A549 (cell line): Measurements from ENCODE around the gene CMTR1. TPM values are rescaled to one million over a fixed set of nuclear protein-coding genes. Genes with fewer than 3 reads are reported as not detected.

Experiments
- ATAC-seq, 2 experiments: fragments of 200-7000 bp in 1 of 2; fragments of >200 bp in 1 of 2; cut with Nextera tagmentation in 1 of 2; cut with Tn5 transposase in 1 of 2; 3 replicates each; pipeline versions ENCODE4 v1.8.0 to v1.9.1; 2018 to 2020; ENCODE audit warnings: mild to moderate bottlenecking in 1 of 2, moderate library complexity in 1 of 2
- CTCF ChIA-PET: fragments of 300-600 bp; sonication (Branson Sonifier 250); formaldehyde crosslinking; extraction: SDS; loops from one replicate; lab custom pipeline; 2021; ENCODE audit warnings: antibody characterized with exemption, inconsistent platforms; lab: Yijun Ruan, JAX
- POLR2A ChIA-PET: fragments of 350-600 bp; formaldehyde crosslinking; extraction: SDS; loops from one replicate; lab custom pipeline; 2021; ENCODE audit warnings: antibody characterized with exemption, inconsistent platforms; lab: Yijun Ruan, JAX
- DNase-seq, 2 experiments: peaks; one replicate each; pipeline versions ENCODE4 v3.0.0 to v3.0.0-alpha.2; 2011 to 2016; ENCODE audit warnings: low read depth in 1 of 2, low spot score in 1 of 2
- FAIRE-seq: peaks from 2 replicates; lab custom pipeline; 2011; peaks lifted over from hg19 to GRCh38; lab: Jason Lieb, UNC
- H3K27ac ChIP-seq, 2 experiments: fragments of >200 bp; sonication (Bioruptor Twin); formaldehyde crosslinking; 3 replicates each; pipeline ENCODE4 v1.5.1; 2016 to 2017
- H3K4me1 ChIP-seq: fragments of >200 bp; sonication (Bioruptor Twin); formaldehyde crosslinking; 3 replicates; pipeline ENCODE4 v1.6.1; 2016
- H3K4me2 ChIP-seq: fragments of >200 bp; sonication (Bioruptor Twin); formaldehyde crosslinking; 3 replicates; pipeline ENCODE4 v1.6.1; 2016
- H3K4me3 ChIP-seq: fragments of >200 bp; sonication (Bioruptor Twin); formaldehyde crosslinking; 3 replicates; pipeline ENCODE4 v1.5.1; 2016
- H3K9me3 ChIP-seq: fragments of >200 bp; sonication (Bioruptor Twin); formaldehyde crosslinking; 3 replicates; pipeline ENCODE4 v1.6.1; 2016
- BCL3 ChIP-seq: fragments of >200 bp; sonication (Bioruptor Twin); formaldehyde crosslinking; IDR thresholded peaks from 3 replicates; pipeline ENCODE4 v1.6.1; 2016
- BHLHE40 ChIP-seq: IDR thresholded peaks from 2 replicates; pipeline ENCODE4 v1.6.1; 2012; ENCODE audit warnings: low read depth, low read length, inconsistent platforms
- CHD4 ChIP-seq: fragments of 200-600 bp; sonication (generic); IDR thresholded peaks from 2 replicates; pipeline ENCODE4 v1.6.1; 2016; ENCODE audit warnings: antibody characterized with exemption, mild to moderate bottlenecking, borderline replicate concordance
- E2F6 ChIP-seq: IDR thresholded peaks from 2 replicates; pipeline ENCODE4 v1.6.1; 2012; ENCODE audit warnings: low read depth, borderline replicate concordance
- EP300 ChIP-seq, 2 experiments: fragments of >200 bp; sonication (Bioruptor Twin); formaldehyde crosslinking; IDR thresholded peaks; 2 replicates in 1 of 2; 3 replicates in 1 of 2; pipeline ENCODE4 v1.6.1; 2016 to 2017
- ESRRA ChIP-seq: fragments of 150-350 bp; IDR thresholded peaks from 2 replicates; pipeline ENCODE4 v1.6.1; 2014; ENCODE audit warnings: mild to moderate bottlenecking, low read length, borderline replicate concordance
- FOSB ChIP-seq: fragments of 250-450 bp; sonication (Bioruptor Pico); IDR thresholded peaks from 2 replicates; pipeline ENCODE4 v1.5.0; 2020; ENCODE audit warnings: mild to moderate bottlenecking, moderate library complexity
- FOSL2 ChIP-seq, 2 experiments: fragments of 450-650 bp in 1 of 2; fragments of >200 bp in 1 of 2; sonication (Bioruptor Twin) in 1 of 2; formaldehyde crosslinking; IDR thresholded peaks; 2 replicates each; pipeline versions ENCODE4 v1.5.0 to v1.6.1; 2016 to 2020; ENCODE audit warnings: mild to moderate bottlenecking in 1 of 2, moderate library complexity in 1 of 2
- HOXB5 ChIP-seq: fragments of 250-450 bp; sonication (Bioruptor Pico); IDR thresholded peaks from 2 replicates; pipeline ENCODE4 v1.5.0; 2020; ENCODE audit warnings: mild to moderate bottlenecking, moderate library complexity
- JUNB ChIP-seq: fragments of >200 bp; sonication (Bioruptor Twin); formaldehyde crosslinking; IDR thresholded peaks from 2 replicates; pipeline ENCODE4 v1.6.1; 2016
- KDM1A ChIP-seq: fragments of 200-600 bp; sonication (generic); IDR thresholded peaks from 2 replicates; pipeline ENCODE4 v1.6.1; 2016; ENCODE audit warnings: low read depth, mild to moderate bottlenecking
- MYC ChIP-seq: IDR thresholded peaks from 2 replicates; pipeline ENCODE4 v1.6.1; 2012; ENCODE audit warnings: mild to moderate bottlenecking, inconsistent platforms, low read length, improper control_type of control experiment, borderline replicate concordance
- NFE2L2 ChIP-seq: fragments of 150-350 bp; conservative IDR thresholded peaks from 2 replicates; pipeline ENCODE4 v1.6.1; 2014; ENCODE audit warnings: low read length
- NPAS2 ChIP-seq: fragments of 250-450 bp; sonication (Bioruptor Pico); IDR thresholded peaks from 2 replicates; pipeline ENCODE4 v1.8.0; 2022; ENCODE audit warnings: mild to moderate bottlenecking, moderate library complexity, borderline replicate concordance
- PBX3 ChIP-seq: IDR thresholded peaks from 2 replicates; pipeline ENCODE4 v1.6.1; 2012
- POLR2A ChIP-seq: IDR thresholded peaks from 2 replicates; pipeline ENCODE4 v1.6.1; 2012; ENCODE audit warnings: mild to moderate bottlenecking, low read length
- POLR2AphosphoS2 ChIP-seq: conservative IDR thresholded peaks from 2 replicates; pipeline ENCODE4 v1.6.1; 2012; ENCODE audit warnings: low read length, improper control_type of control experiment, inconsistent platforms
- RARB ChIP-seq: fragments of 250-450 bp; sonication (Bioruptor Pico); IDR thresholded peaks from 2 replicates; pipeline ENCODE4 v1.8.0; 2021; ENCODE audit warnings: mild to moderate bottlenecking, moderate library complexity
- RNF2 ChIP-seq: fragments of 200-600 bp; sonication (generic); IDR thresholded peaks from 2 replicates; pipeline ENCODE4 v1.6.1; 2016; ENCODE audit warnings: low read depth, mild to moderate bottlenecking, antibody characterized with exemption, moderate library complexity, borderline replicate concordance
- SMC3 ChIP-seq: fragments of >200 bp; sonication (Bioruptor Twin); formaldehyde crosslinking; IDR thresholded peaks from 3 replicates; pipeline ENCODE4 v1.6.1; 2018; ENCODE audit warnings: inconsistent platforms
- SREBF2 ChIP-seq: fragments of 450-650 bp; IDR thresholded peaks from 2 replicates; pipeline ENCODE4 v1.6.1; 2014; ENCODE audit warnings: mild to moderate bottlenecking, moderate library complexity
- TP53 ChIP-seq: fragments of 250-450 bp; sonication (Bioruptor Pico); IDR thresholded peaks from 2 replicates; pipeline ENCODE4 v1.5.0; 2021; ENCODE audit warnings: mild to moderate bottlenecking, moderate library complexity
- ZFP36 ChIP-seq: fragments of 450-650 bp; IDR thresholded peaks from 2 replicates; pipeline ENCODE4 v1.6.1; 2014; ENCODE audit warnings: borderline replicate concordance; ENCODE audit not compliant: partially characterized antibody
- WGBS: methylation state at CpG from one replicate; pipeline ENCODE4 v1.1.6; 2017; ENCODE audit errors: missing lambda C conversion rate; 5-methylcytosine and 5-hydroxymethylcytosine counted together
- polyA plus RNA-seq, 4 experiments: library from polyadenylated mRNA; depleted of rRNA in 3 of 4; stranded (reverse); fragments of >200 nt; fragmentation: RNase III in 1 of 4; extraction: RNeasy Plus Mini Kit Qiagen cat#74134 plus additional on column Dnase treatment in 1 of 4; gene quantifications; 2 replicates in 3 of 4; 3 replicates in 1 of 4; pipeline ENCODE4 v1.2.3, GENCODE V29; 2011 to 2017

The CMTR1 gene
- polyA plus RNA-seq, 2 of the 4 experiments (the other 2 are of a cell fraction): 17.0 to 17.8 TPM

GRCh38 chr6:37393381-37393929 is 39.6 kb upstream of the CMTR1 start:
- DNase-seq (no peak), ATAC-seq (no peak), FAIRE-seq (no peak)
- Histone ChIP-seq H3K4me1 (no peaks in the 10 kb centered on the region), H3K4me3 (no peak overlapping the region), H3K27ac (no peak overlapping the region), H3K9me3 (no peaks in the 10 kb centered on the region), H3K4me2 (no peak overlapping the region)
- CTCF ChIA-PET: interaction anchor here (1.0 to 1.2 kb wide), 2 partner anchors 10 to 18 kb away, joined by 3 read pairs; no protein-coding TSS in a partner anchor
- no peak for TF ChIP-seq BCL3
- TF ChIP-seq NPAS2 (CRISPR knock-in tag): no peak
- TF ChIP-seq RNF2: no peak
- TF ChIP-seq POLR2A: no peak
- TF ChIP-seq NFE2L2: no peak
- no peak for TF ChIP-seq KDM1A
- TF ChIP-seq CHD4: no peak
- TF ChIP-seq TP53 (CRISPR knock-in tag): no peak
- 69% methylated on average over 1 of the region's 1 CpG for WGBS
- POLR2A ChIA-PET: no interaction called here

GRCh38 chr6:37396571-37397180 is 36.3 kb upstream of the CMTR1 start:
- CTCF ChIA-PET: interaction anchor here (0.9 kb wide), 1 partner anchor 30 kb away, joined by 3 read pairs; no protein-coding TSS in a partner anchor
- H3K27ac ChIP-seq: no peak overlapping the region
- TF ChIP-seq E2F6 (no peak), CHD4 (no peak)
- FAIRE-seq (no peak), ATAC-seq (no peak), DNase-seq (no peak)
- no peak overlapping the region for H3K4me2 ChIP-seq
- 91% methylated on average over 4 of the region's 4 CpGs for WGBS
- H3K9me3 ChIP-seq: no peaks in the 10 kb centered on the region
- H3K4me3 ChIP-seq: no peak overlapping the region
- POLR2A ChIA-PET: no interaction called here
- H3K4me1 ChIP-seq: no peaks in the 10 kb centered on the region

GRCh38 chr6:37399131-37399530 is 33.9 kb upstream of the CMTR1 start:
- FAIRE-seq: no peak
- DNase-seq: no peak
- no peak overlapping the region for H3K27ac ChIP-seq
- ChIA-PET CTCF (interaction anchor here (0.6 to 1.2 kb wide), 3 partner anchors 11 to 133 kb away, joined by 3 read pairs; no protein-coding TSS in a partner anchor), POLR2A (no interaction called here)
- H3K4me1 ChIP-seq: no peaks in the 10 kb centered on the region
- no peak overlapping the region for H3K4me3 ChIP-seq
- H3K9me3 ChIP-seq: no peaks in the 10 kb centered on the region
- H3K4me2 ChIP-seq: no peak overlapping the region
- TF ChIP-seq KDM1A: no peak
- TF ChIP-seq BHLHE40: no peak
- no peak for TF ChIP-seq ESRRA
- TF ChIP-seq FOSL2 (IDR thresholded peaks at IDR 0.05): no peak
- no peak for TF ChIP-seq FOSL2 (CRISPR knock-in tag; IDR thresholded peaks at IDR 0.05)
- no peak for TF ChIP-seq PBX3
- TF ChIP-seq POLR2AphosphoS2: no peak
- TF ChIP-seq RARB (CRISPR knock-in tag): no peak
- TF ChIP-seq SMC3: no peak
- no peak for TF ChIP-seq ZFP36
- no peak for TF ChIP-seq SREBF2
- TF ChIP-seq E2F6: no peak
- no peak for TF ChIP-seq MYC
- TF ChIP-seq JUNB: no peak
- no peak for TF ChIP-seq BCL3
- no peak for TF ChIP-seq NPAS2 (CRISPR knock-in tag)
- no peak for TF ChIP-seq HOXB5 (CRISPR knock-in tag)
- no peak for TF ChIP-seq FOSB
- no peak for TF ChIP-seq EP300 (IDR thresholded peaks at IDR 0.05)
- TF ChIP-seq, all 56 proteins: peak for 0
- no peak for ATAC-seq
